RWPE2 (cell line): Measurements from ENCODE around the gene FGF1.

Experiments
- ATAC-seq: fragments of 200-7000 bp; cut with Tn5 transposase; 3 replicates; pipeline ENCODE4 v1.9.1; 2021; ENCODE audit warnings: low read depth
- DNase-seq: peaks from one replicate; pipeline ENCODE4 v3.0.0-alpha.2; 2020; ENCODE audit warnings: low spot score
- H3K27ac ChIP-seq: fragments of 450-650 bp; 2 replicates; pipeline ENCODE4 v1.5.1; 2017; ENCODE audit warnings: mild to moderate bottlenecking; ENCODE audit not compliant: poor library complexity, severe bottlenecking
- H3K27me3 ChIP-seq: fragments of 250-450 bp; sonication (Bioruptor Pico); 2 replicates; pipeline ENCODE4 v1.5.1; 2021; ENCODE audit warnings: mild to moderate bottlenecking, moderate library complexity; ENCODE audit not compliant: insufficient read depth, poor library complexity, severe bottlenecking
- H3K36me3 ChIP-seq: fragments of 250-450 bp; sonication (Bioruptor Pico); 2 replicates; pipeline ENCODE4 v1.5.1; 2020; ENCODE audit warnings: low read depth, mild to moderate bottlenecking, moderate library complexity
- H3K4me1 ChIP-seq: fragments of 250-450 bp; sonication (Bioruptor Pico); 2 replicates; pipeline ENCODE4 v1.5.1; 2021; ENCODE audit warnings: mild to moderate bottlenecking, moderate library complexity; ENCODE audit not compliant: insufficient read depth, poor library complexity, severe bottlenecking
- H3K4me3 ChIP-seq: fragments of 250-450 bp; sonication (Bioruptor Pico); 2 replicates; pipeline ENCODE4 v1.5.1; 2021; ENCODE audit warnings: mild to moderate bottlenecking, moderate library complexity; ENCODE audit not compliant: severe bottlenecking
- H3K9me3 ChIP-seq: fragments of 250-450 bp; sonication (Bioruptor Pico); 2 replicates; pipeline ENCODE4 v1.5.1; 2021; ENCODE audit warnings: mild to moderate bottlenecking, moderate library complexity; ENCODE audit not compliant: severe bottlenecking
- TF ChIP-seq, protein P1 (sequence below): fragments of 450-650 bp; IDR thresholded peaks from one replicate; pipeline ENCODE4 v1.5.1; 2017; ENCODE audit warnings: mild to moderate bottlenecking, moderate library complexity; ENCODE audit not compliant: poor library complexity, severe bottlenecking

FGF1 gene

DNA sequence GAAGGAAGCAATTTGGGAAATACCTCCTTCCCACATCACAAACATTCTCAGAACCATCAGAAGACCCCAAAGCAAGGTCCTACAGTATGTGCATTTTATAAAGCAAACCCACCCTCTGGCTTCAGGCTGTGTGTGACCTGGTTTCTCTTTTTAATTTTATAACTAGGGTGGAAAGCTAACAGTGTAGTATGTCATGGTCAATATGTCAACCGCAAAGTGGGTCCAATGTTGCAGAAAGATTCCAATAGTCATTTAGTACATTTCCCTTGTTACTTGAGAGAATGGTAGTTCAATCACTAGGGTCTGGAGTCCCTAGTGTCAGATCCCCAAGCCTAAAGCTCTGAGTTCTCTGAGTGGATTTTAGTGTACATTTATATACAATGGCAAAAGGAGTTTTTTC, 96.2 kb downstream of the FGF1 start:
- ATAC-seq (no peak), DNase-seq (no peak)
- Histone ChIP-seq H3K9me3 (no peaks in the 10 kb centered on the region), H3K4me1 (no peaks in the 10 kb centered on the region), H3K27me3 (no peaks in the 10 kb centered on the region), H3K27ac (no peak overlapping the region), H3K4me3 (no peak overlapping the region), H3K36me3 (no peaks in the 10 kb centered on the region)
- TF ChIP-seq, protein P1, sequence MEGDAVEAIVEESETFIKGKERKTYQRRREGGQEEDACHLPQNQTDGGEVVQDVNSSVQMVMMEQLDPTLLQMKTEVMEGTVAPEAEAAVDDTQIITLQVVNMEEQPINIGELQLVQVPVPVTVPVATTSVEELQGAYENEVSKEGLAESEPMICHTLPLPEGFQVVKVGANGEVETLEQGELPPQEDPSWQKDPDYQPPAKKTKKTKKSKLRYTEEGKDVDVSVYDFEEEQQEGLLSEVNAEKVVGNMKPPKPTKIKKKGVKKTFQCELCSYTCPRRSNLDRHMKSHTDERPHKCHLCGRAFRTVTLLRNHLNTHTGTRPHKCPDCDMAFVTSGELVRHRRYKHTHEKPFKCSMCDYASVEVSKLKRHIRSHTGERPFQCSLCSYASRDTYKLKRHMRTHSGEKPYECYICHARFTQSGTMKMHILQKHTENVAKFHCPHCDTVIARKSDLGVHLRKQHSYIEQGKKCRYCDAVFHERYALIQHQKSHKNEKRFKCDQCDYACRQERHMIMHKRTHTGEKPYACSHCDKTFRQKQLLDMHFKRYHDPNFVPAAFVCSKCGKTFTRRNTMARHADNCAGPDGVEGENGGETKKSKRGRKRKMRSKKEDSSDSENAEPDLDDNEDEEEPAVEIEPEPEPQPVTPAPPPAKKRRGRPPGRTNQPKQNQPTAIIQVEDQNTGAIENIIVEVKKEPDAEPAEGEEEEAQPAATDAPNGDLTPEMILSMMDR, result no peak

DNA sequence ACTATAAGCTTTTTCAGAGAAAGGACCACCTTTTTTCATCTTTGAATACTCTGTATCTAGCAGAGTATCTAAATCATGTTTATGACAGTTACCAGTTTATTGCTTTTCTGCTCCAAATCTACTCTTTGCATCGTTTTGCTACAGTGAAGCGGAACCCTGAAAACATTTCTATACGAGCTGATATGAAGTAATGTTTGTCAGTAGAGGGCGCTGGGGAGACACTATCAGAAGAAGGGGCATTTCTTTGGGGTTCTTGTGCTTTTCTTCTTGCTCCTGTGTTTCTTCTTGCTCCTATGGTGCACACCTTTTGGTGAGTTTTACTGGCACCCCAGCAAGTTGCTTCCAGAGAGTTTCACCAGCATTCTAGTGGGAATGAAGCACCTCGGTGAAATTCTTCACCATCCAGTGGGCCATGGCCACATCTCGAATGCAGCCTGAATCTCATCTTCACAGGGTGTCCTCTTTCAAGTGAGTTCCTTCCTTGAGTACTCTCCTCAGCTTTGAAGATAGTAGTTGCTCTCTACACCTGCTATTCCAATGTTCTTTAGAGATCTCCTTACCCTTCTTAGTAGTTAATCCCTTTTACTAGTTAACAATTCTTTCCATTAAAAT, 98.4 kb downstream of the FGF1 start:
- Histone ChIP-seq H3K4me3 (no peak overlapping the region), H3K36me3 (no peaks in the 10 kb centered on the region), H3K27me3 (no peaks in the 10 kb centered on the region), H3K27ac (no peak overlapping the region), H3K4me1 (no peaks in the 10 kb centered on the region), H3K9me3 (no peaks in the 10 kb centered on the region)
- TF ChIP-seq, protein P1, result peak; percentile 83
- DNase-seq (no peak), ATAC-seq (no peak)

DNA sequence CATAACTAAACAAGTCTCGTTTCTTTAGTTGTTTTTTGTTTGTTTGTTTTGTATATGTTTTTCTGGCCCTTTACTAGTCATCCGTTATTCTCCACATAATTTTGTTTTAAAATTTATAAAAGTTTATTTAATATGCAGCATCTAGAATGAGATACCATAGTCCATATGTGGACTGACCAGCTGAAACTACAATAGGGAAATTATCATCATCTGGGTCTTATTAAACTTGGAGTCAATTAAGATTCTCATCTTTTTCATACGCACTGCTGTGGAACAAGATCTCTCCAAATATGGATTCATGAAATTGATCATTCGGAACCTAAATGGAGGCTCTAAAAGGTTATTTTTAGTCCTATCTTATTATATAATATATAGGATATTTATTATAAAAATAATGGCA, 99.3 kb downstream of the FGF1 start:
- Histone ChIP-seq H3K9me3 (no peaks in the 10 kb centered on the region), H3K27me3 (no peaks in the 10 kb centered on the region), H3K36me3 (no peaks in the 10 kb centered on the region), H3K4me3 (no peak overlapping the region), H3K4me1 (no peaks in the 10 kb centered on the region), H3K27ac (no peak overlapping the region)
- ATAC-seq (no peak), DNase-seq (no peak)
- TF ChIP-seq, protein P1, result no peak

DNA sequence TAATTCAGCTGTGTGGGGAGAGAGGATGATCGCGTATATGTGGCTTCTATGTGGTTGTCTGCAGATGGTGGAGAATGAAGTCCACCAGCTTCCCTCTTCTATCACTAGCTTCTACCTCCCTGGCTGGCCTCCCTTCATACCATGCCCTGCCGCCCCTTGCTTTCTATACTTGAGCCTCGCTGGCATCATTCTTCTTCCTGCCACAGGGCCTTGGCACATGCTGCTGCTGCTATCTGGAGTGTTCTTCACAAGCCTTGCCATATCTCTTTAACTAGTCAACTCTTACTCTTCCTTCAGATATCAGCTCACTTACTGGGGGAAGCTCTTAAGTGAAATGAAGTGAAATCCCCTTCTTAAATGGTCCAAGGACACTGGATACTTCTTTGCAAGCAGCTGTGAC, 100.4 kb downstream of the FGF1 start:
- Histone ChIP-seq H3K4me3 (no peak overlapping the region), H3K9me3 (no peaks in the 10 kb centered on the region), H3K36me3 (no peaks in the 10 kb centered on the region), H3K27me3 (no peaks in the 10 kb centered on the region), H3K4me1 (no peaks in the 10 kb centered on the region), H3K27ac (no peak overlapping the region)
- ATAC-seq (no peak), DNase-seq (no peak)
- TF ChIP-seq, protein P1, result no peak

DNA sequence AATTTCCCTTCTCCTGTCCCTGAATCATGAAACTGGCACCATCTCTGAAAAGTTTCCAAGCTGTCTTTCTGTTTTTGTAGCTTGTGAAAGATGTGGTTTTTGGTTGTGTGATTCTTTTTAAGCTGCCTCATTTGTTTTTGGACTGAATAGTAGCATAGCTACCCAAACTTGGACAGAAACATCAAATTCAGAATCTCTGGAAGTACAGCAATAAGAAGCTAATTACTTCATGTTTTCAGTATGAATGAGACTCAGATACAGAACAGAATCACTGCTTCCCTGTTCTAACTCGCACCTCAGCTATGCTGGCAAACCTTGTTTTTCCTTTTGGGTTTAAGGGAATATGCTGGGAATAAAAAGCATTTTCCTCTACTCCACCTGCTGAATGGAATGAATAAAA, 101.0 kb downstream of the FGF1 start:
- Histone ChIP-seq H3K27me3 (no peaks in the 10 kb centered on the region), H3K36me3 (no peaks in the 10 kb centered on the region), H3K4me1 (no peaks in the 10 kb centered on the region), H3K9me3 (no peaks in the 10 kb centered on the region), H3K4me3 (no peak overlapping the region), H3K27ac (no peak overlapping the region)
- DNase-seq (no peak), ATAC-seq (no peak)
- TF ChIP-seq, protein P1, result no peak
